NCI-H128 (cell line): ENCODE measurements around the gene LRRTM4.

Experiments
- DNase-seq: peaks from one replicate; lab custom pipeline; 2025; ENCODE audit not compliant: unreplicated experiment; lab: John Stamatoyannopoulos, UW

Gene LRRTM4

DNA sequence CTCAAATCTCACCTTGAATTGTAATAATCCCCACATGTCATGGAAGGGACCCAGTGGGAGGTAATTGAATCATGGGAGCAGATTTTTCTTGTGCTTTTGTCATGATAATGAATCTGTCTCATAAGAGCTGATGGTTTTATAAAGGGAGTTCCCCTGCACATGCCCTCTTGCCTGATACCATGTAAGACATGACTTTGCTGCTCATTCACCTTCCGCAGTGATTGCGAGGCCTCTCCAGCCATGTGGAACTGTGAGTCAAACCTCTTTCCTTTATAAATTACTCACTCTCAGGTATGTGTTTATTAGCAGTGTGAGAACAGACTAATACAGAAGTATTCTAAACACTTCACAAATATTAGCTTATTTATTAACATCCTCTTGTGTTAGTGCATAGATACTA lies 516.7 kb downstream of the LRRTM4 start:
- DNase-seq, result no peak

DNA sequence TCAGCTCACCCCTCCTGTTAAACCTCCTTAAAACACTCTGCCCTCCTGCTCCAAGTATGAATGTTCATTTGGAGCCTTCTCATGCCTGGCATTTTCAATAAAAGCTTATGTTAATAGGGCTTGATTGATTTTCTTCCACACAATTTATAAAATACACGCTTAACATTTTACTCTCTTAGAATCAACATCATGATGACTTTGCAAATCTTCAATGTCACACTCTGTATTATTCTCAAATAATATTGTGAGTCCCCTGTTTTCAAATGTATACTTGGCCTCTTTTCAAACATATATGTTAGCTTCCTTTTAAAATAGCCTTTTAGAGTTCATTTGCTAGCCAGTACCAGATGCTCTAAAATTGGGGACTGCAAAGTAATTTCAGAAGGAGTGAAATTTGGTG lies 520.3 kb downstream of the LRRTM4 start:
- DNase-seq, result no peak

DNA sequence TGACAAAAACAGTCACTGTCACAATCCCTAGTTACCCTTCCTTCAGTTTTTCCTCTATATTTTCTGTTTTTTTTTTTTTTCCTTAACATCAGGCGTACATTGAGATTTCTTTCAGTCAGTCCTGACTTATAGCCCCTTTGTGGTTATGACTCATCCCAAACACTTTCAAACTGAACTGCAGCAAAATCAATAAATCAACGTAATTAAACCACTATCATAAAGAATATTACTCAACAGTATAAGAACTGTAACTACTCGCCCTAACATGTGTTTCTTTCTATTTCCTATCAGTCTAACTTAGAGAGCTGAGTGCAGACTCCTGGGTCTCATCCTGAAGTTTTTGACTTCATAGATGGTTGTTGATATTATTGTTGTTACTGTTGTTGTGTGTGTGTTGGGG lies 523.5 kb downstream of the LRRTM4 start:
- no peak for DNase-seq

DNA sequence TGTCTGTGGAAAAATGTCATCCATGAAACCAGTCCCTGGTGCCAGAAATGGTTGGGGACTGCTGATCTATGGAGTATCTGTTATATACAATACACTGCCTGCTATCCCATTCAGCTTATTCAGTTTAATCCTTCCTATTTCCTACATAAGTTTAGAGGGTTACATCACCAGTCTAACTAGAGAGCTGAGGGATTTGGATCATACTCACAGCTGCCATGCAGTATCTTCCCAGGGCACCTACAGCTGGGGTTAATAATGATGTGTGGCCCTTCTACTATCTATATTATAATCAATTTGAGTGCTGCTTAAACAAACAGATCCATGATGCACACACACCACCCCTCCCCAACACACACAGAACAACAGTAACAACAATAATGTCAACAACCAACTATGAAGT lies 524.0 kb downstream of the LRRTM4 start:
- no peak for DNase-seq

DNA sequence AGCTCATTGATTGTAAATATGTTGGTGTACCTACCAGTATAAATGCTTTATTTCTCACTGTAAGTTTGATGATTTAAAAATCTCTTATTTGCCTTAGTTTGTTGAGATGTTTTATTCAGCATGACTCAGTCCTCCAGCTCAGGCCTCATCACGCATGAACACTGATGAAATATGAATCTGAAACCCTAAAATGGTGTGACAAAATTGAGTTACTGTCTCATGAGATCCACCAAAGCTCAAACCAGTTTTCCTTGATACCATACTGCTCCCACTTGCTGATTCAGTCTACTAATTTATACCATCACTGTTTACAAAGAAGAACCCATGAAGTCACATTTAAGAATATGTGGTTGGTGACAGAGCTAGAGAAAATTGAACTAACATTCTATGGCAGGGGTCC lies 524.9 kb downstream of the LRRTM4 start:
- DNase-seq, result no peak

DNA sequence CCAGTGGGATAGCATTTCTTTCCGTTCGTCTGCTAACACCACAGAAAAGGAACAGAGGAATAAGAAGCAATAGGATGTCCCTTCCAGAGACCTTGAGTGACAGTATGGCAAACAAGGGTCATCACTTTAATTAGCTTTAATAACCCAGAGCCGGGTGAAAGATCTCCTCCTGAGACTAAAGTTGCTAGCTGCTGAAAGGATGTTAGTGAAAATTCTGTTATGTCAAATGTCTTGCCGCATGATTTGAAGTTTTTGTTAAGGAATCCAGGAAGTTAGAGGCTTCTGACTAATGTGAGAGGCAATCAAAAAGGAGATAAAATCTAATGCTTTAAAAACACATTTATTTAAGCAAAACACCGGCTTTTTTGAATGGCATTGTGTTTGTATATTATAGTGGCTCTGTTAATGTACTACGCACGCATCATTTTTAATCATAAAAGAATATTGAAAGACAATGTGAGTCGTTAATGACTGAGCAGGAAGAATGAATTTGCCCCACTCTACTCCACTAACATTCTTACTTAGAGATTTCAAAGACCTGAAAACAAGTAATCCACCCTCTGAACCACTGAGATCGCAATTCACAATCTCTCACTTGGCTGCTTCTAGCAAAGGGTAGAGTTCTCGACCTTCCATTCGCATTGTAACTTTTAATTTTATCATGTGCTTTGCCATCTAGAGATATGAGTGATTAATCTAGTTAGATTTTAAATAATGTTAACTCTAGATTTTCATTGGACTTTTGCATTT lies 536.6 kb downstream of the LRRTM4 start:
- DNase-seq, result no peak

DNA sequence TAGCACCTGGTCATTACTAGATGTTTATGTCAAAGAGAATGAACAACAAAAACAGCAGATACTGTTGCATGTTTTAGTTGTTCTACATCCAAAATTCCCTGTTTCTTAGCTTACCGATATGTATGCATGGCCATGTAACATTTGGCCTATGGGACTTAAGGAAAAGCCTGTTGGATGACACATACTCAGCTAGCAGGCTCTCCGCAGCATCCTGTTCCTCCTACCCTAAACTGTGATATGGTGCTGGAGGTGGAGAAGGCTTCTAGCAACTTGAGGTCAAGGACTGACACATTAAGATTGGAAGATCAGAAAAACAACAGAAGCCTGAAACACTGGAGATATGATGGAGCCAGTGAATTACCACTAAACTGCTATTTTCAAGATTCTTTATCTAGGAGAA lies 537.8 kb downstream of the LRRTM4 start:
- no peak for DNase-seq

DNA sequence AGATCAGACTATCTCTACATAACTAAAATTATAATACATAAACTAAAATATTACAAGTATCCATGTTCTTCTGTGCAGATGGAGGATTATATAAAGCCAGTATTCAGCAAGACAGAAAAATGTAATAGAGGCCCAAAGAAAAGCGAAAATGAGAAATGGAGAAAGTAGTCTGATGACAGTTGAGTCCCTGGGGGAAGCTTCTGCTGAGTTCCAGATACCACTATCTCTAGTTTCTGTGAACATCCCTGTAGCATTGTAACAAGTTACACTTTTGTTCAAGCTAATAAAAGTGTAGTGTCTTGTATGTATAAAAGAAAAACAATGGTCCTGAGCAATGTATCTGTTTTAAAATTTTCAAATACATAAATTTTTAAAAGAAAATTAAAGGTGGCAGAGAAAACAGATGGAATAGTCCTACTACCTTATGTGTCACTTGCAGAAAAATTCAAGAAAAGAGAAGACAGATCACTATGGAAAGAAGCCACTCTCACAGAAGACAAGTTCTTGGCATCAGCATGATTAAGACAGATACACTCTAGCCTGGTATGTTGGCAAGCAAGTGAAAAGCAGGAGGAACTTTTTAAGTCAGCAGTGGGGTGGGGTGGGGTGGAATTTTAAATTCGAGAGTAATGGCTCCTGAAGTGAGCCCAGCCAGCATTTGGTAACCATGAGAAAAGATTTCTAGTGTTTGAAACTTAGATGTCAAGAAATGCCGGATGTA lies 541.9 kb downstream of the LRRTM4 start:
- DNase-seq, result no peak

DNA sequence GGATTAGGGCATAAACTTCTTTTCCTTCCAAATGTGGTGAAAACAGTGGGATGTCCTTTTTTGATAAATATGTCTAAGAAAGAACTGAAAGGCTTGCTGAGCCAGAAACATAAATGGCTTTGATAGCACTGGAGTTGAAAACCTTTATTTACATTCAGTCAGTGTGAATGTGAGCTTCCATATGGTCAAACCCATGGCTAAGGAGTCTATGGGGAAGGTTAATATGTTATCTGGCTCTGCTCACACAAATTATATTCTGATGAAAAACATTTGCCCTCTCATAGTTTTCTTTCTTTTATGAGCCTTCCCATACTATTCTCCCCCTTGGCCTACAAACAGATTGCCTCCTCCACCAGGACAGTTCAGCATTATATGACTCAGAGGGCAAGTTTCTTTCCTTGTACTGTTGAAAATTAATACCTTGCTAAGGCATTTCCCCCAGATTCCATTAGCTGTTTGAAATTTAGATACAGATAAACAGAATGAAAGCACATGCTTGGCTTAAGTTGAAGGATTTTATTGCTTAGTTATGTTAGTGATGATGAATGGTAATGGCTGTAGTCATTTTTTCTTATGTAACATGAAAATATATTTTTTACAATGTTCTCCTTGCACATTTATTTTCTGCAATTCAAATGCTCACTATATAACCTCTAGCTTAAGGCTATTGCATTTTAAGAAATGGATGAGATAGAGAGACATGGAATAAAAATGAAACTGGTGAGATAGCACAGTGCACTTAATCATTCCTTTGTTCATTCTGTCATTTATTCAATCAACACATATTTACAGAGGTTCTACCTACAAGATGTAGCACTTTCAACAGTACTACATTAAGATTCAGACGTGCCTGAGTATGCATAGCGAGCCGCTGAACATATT lies 544.1 kb downstream of the LRRTM4 start:
- no peak for DNase-seq

DNA sequence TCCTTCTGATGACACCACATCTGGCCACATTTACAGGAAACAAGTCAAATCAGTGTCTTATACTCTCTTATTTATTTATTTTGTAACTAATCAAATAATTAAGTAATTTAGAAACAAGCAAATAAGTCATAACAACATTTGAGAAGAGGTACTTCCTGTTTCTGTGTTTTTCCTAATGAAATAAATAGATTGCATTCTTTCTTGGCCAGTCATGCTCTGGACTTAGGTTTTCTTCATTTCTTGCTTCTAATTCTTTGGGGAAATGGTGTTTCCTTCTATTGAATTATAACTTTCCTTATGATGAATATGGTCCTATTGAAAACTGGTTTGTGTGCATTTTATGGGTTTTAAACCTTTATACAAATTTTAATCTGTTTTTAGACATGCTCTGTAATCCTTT lies 546.4 kb downstream of the LRRTM4 start:
- DNase-seq, result no peak

DNA sequence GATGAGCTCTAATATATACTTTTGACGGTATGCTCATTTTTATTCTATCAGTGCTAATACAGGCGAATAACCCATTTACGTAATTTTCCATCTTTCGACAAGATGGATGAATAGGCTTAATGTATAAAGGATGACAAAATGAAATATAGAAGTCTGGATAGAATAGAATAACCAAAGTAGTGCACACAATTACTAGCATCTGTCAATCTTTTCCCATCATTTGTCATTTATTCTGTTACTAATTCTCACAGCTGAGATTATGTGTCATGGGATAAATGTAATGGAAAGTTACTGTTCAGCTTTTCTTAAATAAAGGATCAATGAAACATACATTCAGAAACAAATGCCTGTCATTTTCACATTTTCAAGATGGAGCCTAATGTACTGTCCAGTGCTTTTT lies 548.6 kb downstream of the LRRTM4 start:
- DNase-seq, result no peak

DNA sequence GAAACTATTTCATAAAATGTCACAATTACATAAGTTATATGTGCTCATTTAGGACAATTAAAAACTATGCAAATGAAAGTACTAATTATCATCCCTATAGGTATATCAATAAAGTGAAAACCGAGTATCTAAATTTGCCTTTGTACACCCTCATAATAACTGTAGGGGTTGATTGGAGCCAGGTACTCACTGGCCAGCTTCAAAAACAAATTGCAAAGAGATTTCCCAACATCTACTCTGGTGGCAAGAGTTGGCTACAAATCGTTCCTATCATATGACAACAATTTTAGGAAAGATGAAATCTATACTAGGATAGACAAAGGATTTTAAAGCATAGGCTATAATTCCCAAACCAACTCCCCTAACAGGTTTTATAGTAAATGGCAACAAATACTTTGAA lies 556.4 kb downstream of the LRRTM4 start:
- no peak for DNase-seq

DNA sequence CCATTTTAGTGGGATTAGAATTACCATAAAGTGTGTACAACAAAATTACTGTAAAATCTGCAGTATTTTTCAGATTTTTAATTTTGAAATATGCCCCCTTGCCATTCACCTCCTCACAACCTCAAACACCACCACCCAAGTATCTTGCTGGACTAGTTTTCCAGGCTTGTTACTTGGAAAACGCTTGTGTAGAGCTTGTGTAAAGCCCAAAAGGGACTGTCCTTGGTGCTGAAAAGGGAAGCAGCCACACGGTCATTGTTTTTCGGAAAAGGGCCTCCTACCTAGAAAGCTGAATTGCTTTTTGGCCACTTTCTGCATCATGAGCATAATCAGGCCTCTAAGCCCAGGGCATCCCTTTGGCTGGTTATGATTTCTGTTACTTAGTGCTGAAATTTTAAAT lies 563.4 kb downstream of the LRRTM4 start:
- no peak for DNase-seq

DNA sequence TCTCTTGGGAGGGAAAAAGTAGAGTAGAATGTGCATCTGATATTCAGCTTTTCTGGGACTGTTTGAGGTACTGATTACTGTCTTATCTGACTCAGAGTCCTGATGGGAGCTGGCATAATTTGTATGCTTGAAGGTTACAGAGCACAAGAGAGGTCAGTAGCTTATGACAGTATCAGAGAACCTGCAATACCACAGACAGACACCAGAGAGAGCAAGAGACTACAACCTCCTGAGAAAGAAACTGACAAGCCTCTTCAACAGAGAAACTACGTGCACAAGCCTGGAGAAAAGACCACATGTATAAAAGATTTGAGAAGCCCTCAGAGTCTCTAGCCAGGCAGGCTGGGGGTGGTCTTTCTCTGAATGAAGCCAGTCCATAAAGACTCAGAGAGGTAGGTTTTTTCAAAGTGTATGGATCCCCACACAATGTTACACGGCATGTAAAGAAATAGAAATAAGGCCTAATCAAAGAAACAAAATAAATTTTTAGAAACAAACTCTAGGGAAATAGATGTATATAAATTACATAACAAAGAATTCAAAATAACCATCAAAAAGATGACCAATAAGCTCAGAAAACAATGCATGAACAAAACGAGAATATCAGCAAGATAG lies 568.3 kb downstream of the LRRTM4 start:
- peak; percentile 11 for DNase-seq

DNA sequence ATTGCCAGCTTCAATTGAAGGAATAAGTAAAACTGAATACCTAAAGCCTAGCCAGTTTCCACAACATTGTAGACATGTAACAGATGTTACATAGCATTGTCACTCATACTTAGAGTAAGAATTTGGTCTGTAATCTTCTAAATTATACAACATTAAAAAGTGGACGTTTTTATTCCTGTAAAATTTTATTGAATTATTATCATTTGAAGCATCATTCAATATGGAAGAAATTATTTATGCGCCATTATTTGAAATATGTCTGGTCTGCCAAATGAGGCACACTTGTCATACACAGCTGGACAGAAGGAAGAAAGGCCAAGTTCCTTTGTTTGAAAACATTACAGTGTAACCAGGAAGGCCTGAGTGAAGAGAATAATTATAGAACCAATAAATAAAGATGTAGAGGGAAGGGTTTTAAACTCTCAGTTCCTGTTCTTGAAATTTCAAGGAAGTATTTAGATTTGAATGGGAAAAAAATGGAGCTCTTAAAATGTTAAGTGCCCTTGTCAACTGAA lies 575.5 kb downstream of the LRRTM4 start:
- no peak for DNase-seq

DNA sequence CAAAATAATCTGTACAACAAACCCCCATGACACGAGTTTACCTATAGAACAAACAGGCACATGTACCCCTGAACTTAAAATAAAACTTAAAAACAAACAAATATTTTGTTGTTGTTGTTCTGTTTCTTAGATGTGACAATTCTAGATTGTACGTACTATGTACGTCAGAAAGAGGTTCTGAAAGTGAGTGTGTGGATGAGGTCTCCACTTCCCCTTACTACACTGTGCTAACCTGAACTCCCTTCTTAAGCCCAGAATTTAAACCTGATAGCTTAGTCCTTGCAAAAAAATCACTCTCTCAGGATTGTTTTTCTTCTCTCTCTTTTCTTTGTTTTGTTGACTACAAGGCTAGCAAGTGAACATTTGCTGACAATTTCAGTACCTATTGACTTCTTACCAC lies 581.6 kb downstream of the LRRTM4 start:
- DNase-seq, result no peak

DNA sequence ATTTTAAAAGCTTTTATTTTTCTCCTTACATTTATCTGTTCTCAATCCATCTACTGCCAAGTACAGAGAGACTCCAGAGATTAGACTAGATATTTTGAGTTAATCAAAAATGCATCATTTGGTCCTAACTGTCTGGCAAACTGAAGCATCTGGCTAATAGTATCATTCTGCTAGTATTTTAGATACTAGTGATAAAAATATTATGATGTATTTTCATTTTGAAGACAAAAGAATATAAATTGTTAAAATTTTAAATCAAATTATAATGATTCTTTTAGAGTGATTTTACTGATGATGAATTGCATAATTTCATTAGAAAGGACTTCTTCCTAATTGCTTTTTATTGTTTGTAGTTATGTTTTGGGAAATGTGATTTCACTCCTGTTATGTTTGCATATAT lies 584.0 kb downstream of the LRRTM4 start:
- DNase-seq, result no peak

DNA sequence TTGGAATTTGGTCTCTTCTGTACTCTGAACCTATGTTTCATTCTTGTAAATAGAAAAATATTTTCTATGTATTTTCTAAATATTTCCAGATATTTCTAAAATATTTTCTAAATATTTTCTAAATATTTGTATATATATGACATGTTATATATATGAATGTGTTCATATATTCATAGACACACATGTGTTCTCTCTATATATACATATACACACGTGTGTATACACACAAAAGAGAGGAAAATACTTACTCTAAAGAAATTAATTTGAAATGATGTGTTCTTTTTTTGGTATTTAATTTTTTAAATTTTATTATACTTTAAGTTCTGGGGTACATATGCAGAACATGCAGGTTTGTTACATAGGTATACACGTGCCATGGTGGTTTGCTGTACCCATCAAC lies 589.6 kb downstream of the LRRTM4 start:
- DNase-seq, result no peak

DNA sequence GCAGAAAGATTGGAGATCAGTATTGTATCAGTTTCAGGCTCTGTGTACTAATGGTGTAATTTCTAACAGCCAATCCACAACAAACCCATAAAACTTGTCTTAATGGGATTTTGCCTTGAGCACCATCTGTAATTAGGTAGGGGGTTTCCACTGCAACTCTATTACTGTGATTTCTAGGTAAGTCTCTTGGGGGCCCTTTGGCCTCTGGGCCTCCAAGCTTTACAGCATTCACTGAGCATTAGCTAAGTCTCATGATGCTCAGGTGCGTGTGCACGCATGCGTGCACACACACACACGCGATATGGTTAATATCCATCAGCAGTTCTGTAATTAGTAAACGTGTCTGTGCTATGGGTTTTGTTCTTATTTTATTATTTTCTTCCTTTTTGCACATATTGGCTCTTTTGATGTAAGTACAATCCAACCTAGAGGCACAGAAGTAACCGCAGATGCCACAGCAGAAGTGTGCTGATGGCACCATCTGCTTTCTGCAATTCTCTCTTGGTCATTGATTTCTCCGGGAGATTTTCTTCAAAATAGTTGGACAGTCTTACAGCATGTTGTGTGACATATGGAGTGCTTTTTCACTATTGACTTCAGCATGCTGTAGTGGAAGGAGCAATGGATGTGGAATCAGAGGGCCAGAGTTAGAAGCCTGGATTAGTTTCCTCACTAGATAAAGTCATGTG lies 592.0 kb downstream of the LRRTM4 start:
- DNase-seq, result no peak

DNA sequence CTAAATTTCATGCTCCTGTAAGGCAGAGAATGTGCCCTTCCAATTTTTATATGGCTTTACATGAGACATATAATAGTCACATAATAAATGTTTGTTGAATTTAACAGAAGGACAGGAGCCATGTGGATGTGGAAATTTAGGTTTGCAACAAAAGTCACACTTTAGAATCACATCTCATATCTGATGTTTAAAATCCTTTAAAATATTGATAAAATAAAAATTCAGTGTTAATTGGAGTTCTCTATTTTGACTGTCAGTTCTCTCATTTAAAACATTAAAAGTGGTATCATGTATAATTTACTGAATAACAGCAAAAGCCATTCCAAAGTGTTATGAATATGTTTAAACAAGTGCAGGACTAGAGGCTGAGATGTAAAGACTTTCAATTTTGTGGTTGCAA lies 594.1 kb downstream of the LRRTM4 start:
- no peak for DNase-seq

DNA sequence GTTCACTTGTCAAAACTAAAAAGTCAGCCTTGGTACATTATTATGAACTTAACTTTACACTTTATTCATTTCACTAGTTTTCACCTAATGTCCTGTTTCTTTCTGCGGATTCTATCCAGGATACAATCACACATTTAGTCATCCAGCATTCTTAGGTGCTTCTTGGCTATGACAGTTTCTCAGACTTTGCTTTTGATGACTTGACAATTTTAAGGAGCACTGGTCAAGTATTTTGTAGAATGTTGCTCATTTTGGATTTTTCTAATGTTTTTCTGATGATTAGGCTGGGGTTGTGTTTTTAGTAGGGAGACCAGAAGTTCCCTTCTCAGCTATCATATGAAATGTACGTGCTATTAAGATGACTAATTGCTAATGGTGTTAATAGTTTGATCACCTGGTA lies 601.2 kb downstream of the LRRTM4 start:
- no peak for DNase-seq
